Measurements from ENCODE around the gene SSR3. TPM values are rescaled to one million over a fixed set of nuclear protein-coding genes. Genes with fewer than 3 reads are reported as not detected.

Gene SSR3
- total and polyA plus RNA-seq, 9 of the 15 experiments (the other 6 are each of a cell fraction or from before 2014, with no cell fraction given): 104 to 464 (median 307) TPM

DNA sequence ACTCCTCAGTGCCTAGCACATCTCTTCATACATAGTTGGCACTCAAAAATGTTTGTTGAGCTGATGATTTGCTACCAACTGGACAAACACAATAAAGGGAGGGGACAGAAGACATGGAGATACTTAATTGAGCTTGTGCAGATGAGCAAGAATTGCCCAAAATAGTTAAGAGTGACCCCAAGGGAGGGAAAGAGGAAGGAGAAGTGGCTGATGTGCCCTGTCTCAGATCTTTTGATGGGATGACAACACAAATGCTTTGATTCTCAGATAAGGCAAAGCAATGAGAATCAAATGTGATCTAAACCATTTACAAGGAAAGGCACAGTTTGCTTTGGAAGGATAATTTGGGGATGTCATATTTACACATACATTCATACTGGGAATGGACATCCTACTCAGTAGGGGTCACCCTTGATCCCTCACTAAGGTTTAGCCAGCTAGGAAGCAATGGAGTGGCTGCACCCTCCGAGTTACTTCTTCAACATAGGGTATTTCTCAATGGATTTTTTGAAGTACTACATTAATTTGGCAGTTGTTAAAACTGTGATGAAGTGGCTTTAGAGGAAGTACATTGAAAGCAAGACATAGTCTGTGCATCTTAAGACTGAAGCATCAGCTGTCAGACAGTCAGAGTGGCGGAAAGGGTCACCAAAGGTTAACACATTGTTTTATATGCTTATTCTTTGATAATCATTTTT lies 21.9 kb upstream of the SSR3 start (continued):
- peak; percentile 49; the same call in 1 of the 2 replicates for TF ChIP-seq REST (IDR thresholded peaks at IDR 0.05; ENCODE audit: borderline replicate concordance)
- TF ChIP-seq REST (CRISPR knock-in tag; IDR thresholded peaks at IDR 0.05; ENCODE audit: low read depth): no peak
- peak; percentile 59 to 67 for TF ChIP-seq RAD21 (CRISPR knock-in tag; conservative IDR thresholded peaks at IDR 0.05 in 1 of 2, IDR thresholded peaks at IDR 0.05 in 1 of 2)
- no peak for TF ChIP-seq LARP7 (IDR thresholded peaks at IDR 0.05)
